H1 (cell line): ENCODE results near the gene TMA7. TPM values are rescaled to one million over a fixed set of nuclear protein-coding genes. Genes with fewer than 3 reads are reported as not detected.
A peak's percentile ranks its signal among the peaks of the same experiment; 100 is the strongest.

ENCODE experiments used
- CTCF ChIA-PET: fragments of 300-600 bp; sonication (Branson Sonifier 250); formaldehyde crosslinking; loops from one replicate; lab custom pipeline; 2021; ENCODE audit not compliant: partially characterized antibody; lab: Charles Lee
- POLR2A ChIA-PET: fragments of 300-600 bp; sonication (Branson Sonifier 250); formaldehyde crosslinking; loops from one replicate; lab custom pipeline; 2021; ENCODE audit warnings: inconsistent platforms; ENCODE audit not compliant: partially characterized antibody; lab: Charles Lee
- DNase-seq, 2 experiments: peaks; one replicate each; pipeline versions ENCODE4 v3.0.0 to v3.0.0-alpha.2; 2010 to 2022; ENCODE audit warnings: low spot score in 2 of 2, low read depth in 1 of 2, mixed read lengths in 1 of 2
- FAIRE-seq: peaks from 2 replicates; lab custom pipeline; 2011; peaks lifted over from hg19 to GRCh38; lab: Jason Lieb, UNC
- H2AFZ ChIP-seq: 2 replicates; pipeline ENCODE4 v1.8.1; 2012; ENCODE audit warnings: low read length, inconsistent platforms
- H2AK5ac ChIP-seq: 2 replicates; pipeline ENCODE4 v1.6.1; 2013; ENCODE audit warnings: low read depth, low read length
- H2BK120ac ChIP-seq: replicated peaks from 2 replicates; pipeline ENCODE3; 2013; ENCODE audit warnings: low read depth, low read length, inconsistent platforms
- H2BK12ac ChIP-seq: 2 replicates; pipeline ENCODE4 v1.6.1; 2013; ENCODE audit warnings: low read depth, low read length
- H2BK15ac ChIP-seq: 2 replicates; pipeline ENCODE4 v1.6.1; 2013; ENCODE audit warnings: low read length
- H2BK20ac ChIP-seq: 2 replicates; pipeline ENCODE4 v1.6.1; 2013; ENCODE audit warnings: low read length
- H2BK5ac ChIP-seq: 2 replicates; pipeline ENCODE4 v1.6.1; 2013; ENCODE audit warnings: low read depth, low read length
- H3K14ac ChIP-seq: 2 replicates; pipeline ENCODE4 v1.6.1; 2013; ENCODE audit warnings: inconsistent platforms; ENCODE audit not compliant: insufficient read length
- H3K18ac ChIP-seq: 2 replicates; pipeline ENCODE4 v1.6.1; 2013; ENCODE audit warnings: low read length; ENCODE audit errors: extremely low read depth
- H3K23ac ChIP-seq: 2 replicates; pipeline ENCODE4 v1.6.1; 2013; ENCODE audit warnings: inconsistent platforms; ENCODE audit not compliant: insufficient read length
- H3K23me2 ChIP-seq: 2 replicates; pipeline ENCODE4 v1.6.1; 2013; ENCODE audit warnings: low read depth, low read length
- H3K27ac ChIP-seq: 2 replicates; pipeline ENCODE4 v1.6.1; 2011; ENCODE audit warnings: low read depth, low read length, inconsistent platforms
- H3K27me3 ChIP-seq, 4 experiments: replicated peaks in 1 of 4; 1 replicate in 1 of 4; 2 replicates in 3 of 4; pipeline versions ENCODE4 v1.6.1 to v1.8.1; 2011 to 2013; ENCODE audit warnings: low read length in 3 of 4, mild to moderate bottlenecking in 3 of 4, inconsistent platforms in 2 of 4, mixed read lengths in 2 of 4, moderate library complexity in 1 of 4; ENCODE audit not compliant: control insufficient read depth in 3 of 4, insufficient read depth in 3 of 4; ENCODE audit errors: extremely low read depth in 1 of 4
- H3K36me3 ChIP-seq, 4 experiments: 2 replicates each; pipeline versions ENCODE4 v1.6.1 to v1.8.1; 2011 to 2013; ENCODE audit warnings: mild to moderate bottlenecking in 4 of 4, low read length in 3 of 4, moderate library complexity in 2 of 4, control low read depth in 1 of 4, inconsistent platforms in 1 of 4; ENCODE audit not compliant: insufficient read depth in 4 of 4, control insufficient read depth in 2 of 4
- H3K4ac ChIP-seq: replicated peaks from 2 replicates; pipeline ENCODE3; 2013; ENCODE audit warnings: low read length, low read depth, mixed read lengths, inconsistent platforms; ENCODE audit not compliant: insufficient read length
- H3K4me1 ChIP-seq, 4 experiments: replicated peaks in 1 of 4; 1 replicate in 1 of 4; 2 replicates in 3 of 4; pipeline versions ENCODE4 v1.6.1 to v1.8.1; 2011 to 2013; ENCODE audit warnings: low read length in 3 of 4, inconsistent platforms in 2 of 4, mixed read lengths in 1 of 4; ENCODE audit not compliant: insufficient read depth in 4 of 4, control insufficient read depth in 3 of 4
- H3K4me2 ChIP-seq, 2 experiments: 2 replicates each; pipeline versions ENCODE4 v1.6.1 to v1.8.1; 2011 to 2013; ENCODE audit warnings: low read depth in 2 of 2, low read length in 2 of 2, control low read depth in 1 of 2, inconsistent platforms in 1 of 2, mild to moderate bottlenecking in 1 of 2; ENCODE audit not compliant: insufficient read depth in 1 of 2
- H3K4me3 ChIP-seq, 4 experiments: fragments of 200-600, 300-600 bp in 1 of 4; sonication (generic), shearing (Covaris generic), sonication (Bioruptor Twin) in 1 of 4; 2 replicates each; pipeline versions ENCODE4 v1.5.1 to v1.8.1; 2011 to 2016; ENCODE audit warnings: low read length in 4 of 4, low read depth in 3 of 4, control low read depth in 2 of 4, inconsistent platforms in 2 of 4, mild to moderate bottlenecking in 2 of 4, mixed read lengths in 1 of 4, moderate library complexity in 1 of 4; ENCODE audit not compliant: insufficient read depth in 2 of 4; ENCODE audit errors: extremely low read depth in 1 of 4
- H3K56ac ChIP-seq: replicated peaks from 2 replicates; pipeline ENCODE3; 2013; ENCODE audit warnings: low read depth, mild to moderate bottlenecking, mixed read lengths, low read length, inconsistent platforms; ENCODE audit not compliant: insufficient read length
- H3K79me1 ChIP-seq: 2 replicates; pipeline ENCODE4 v1.6.1; 2013; ENCODE audit warnings: low read depth, low read length, control low read depth
- H3K79me2 ChIP-seq, 2 experiments: 2 replicates each; pipeline versions ENCODE4 v1.6.1 to v1.8.1; 2012 to 2013; ENCODE audit warnings: low read length in 2 of 2, mild to moderate bottlenecking in 2 of 2, inconsistent platforms in 1 of 2; ENCODE audit not compliant: insufficient read depth in 2 of 2, control insufficient read depth in 1 of 2
- H3K9ac ChIP-seq, 4 experiments: replicated peaks in 1 of 4; 1 replicate in 1 of 4; 2 replicates in 3 of 4; pipeline versions ENCODE4 v1.6.1 to v1.8.1; 2011 to 2013; ENCODE audit warnings: low read depth in 3 of 4, low read length in 3 of 4, control low read depth in 2 of 4, mild to moderate bottlenecking in 2 of 4, moderate library complexity in 2 of 4, inconsistent platforms in 1 of 4; ENCODE audit errors: extremely low read depth in 1 of 4
- H3K9me3 ChIP-seq, 2 experiments: 2 replicates each; pipeline versions ENCODE4 v1.6.1 to v1.8.1; 2012 to 2013; ENCODE audit warnings: mild to moderate bottlenecking in 2 of 2, moderate library complexity in 2 of 2, control low read depth in 1 of 2, inconsistent platforms in 1 of 2, low read depth in 1 of 2, low read length in 1 of 2, mixed read lengths in 1 of 2; ENCODE audit not compliant: insufficient read depth in 2 of 2
- H4K20me1 ChIP-seq, 2 experiments: replicated peaks in 1 of 2; 2 replicates each; pipeline versions ENCODE3 to v1.8.1; 2011 to 2013; ENCODE audit warnings: inconsistent platforms in 2 of 2, low read length in 2 of 2, mild to moderate bottlenecking in 1 of 2; ENCODE audit not compliant: insufficient read depth in 2 of 2, control insufficient read depth in 1 of 2
- H4K5ac ChIP-seq: 2 replicates; pipeline ENCODE4 v1.6.1; 2013; ENCODE audit warnings: low read length, low read depth, mixed read lengths, inconsistent platforms; ENCODE audit not compliant: insufficient read length
- H4K8ac ChIP-seq: 2 replicates; pipeline ENCODE4 v1.8.0; 2013; ENCODE audit warnings: mild to moderate bottlenecking, moderate library complexity, low read length, inconsistent platforms; ENCODE audit not compliant: insufficient read depth; ENCODE audit errors: extremely low read depth
- H4K91ac ChIP-seq: replicated peaks from 2 replicates; pipeline ENCODE3; 2013; ENCODE audit warnings: low read length, mixed read lengths, inconsistent platforms; ENCODE audit not compliant: insufficient read length
- CTBP2 ChIP-seq: IDR thresholded peaks from 2 replicates; pipeline ENCODE4 v1.7.0; 2011; ENCODE audit warnings: borderline replicate concordance, mild to moderate bottlenecking, moderate library complexity, mixed read lengths, low read length; ENCODE audit not compliant: insufficient read depth, insufficient read length
- EGR1 ChIP-seq: IDR thresholded peaks from 2 replicates; pipeline ENCODE4 v1.6.1; 2011; ENCODE audit warnings: low read depth, low read length, borderline replicate concordance
- JUND ChIP-seq: IDR thresholded peaks from 2 replicates; pipeline ENCODE4 v1.6.1; 2011; ENCODE audit warnings: mild to moderate bottlenecking, improper control_type of control experiment, low read length
- KDM5A ChIP-seq: fragments of 200-600 bp; IDR thresholded peaks from 2 replicates; pipeline ENCODE4 v1.7.1; 2012; ENCODE audit warnings: mild to moderate bottlenecking, low read length, inconsistent platforms, mixed read lengths
- NANOG ChIP-seq: IDR thresholded peaks from 2 replicates; pipeline ENCODE4 v1.6.1; 2011; ENCODE audit warnings: low read length, low read depth, mild to moderate bottlenecking, inconsistent platforms; ENCODE audit not compliant: insufficient read depth, poor library complexity, severe bottlenecking
- RNF2 ChIP-seq: fragments of 200-900, 300-1000 bp; sonication (generic); IDR thresholded peaks from 2 replicates; pipeline ENCODE4 v1.7.1; 2016; ENCODE audit warnings: borderline replicate concordance, low read depth, mild to moderate bottlenecking, antibody characterized with exemption, low read length; ENCODE audit not compliant: poor library complexity, severe bottlenecking; ENCODE audit errors: missing control alignments
- SUZ12 ChIP-seq: fragments of 200-600 bp; sonication (generic); IDR thresholded peaks from 2 replicates; pipeline ENCODE4 v1.6.1; 2012; ENCODE audit warnings: mild to moderate bottlenecking, inconsistent platforms, low read length, moderate library complexity, mixed read lengths
- TBP ChIP-seq: IDR thresholded peaks from 2 replicates; pipeline ENCODE4 v1.6.1; 2011; ENCODE audit warnings: low read depth, low read length, improper control_type of control experiment
- YY1 ChIP-seq: IDR thresholded peaks from 2 replicates; pipeline ENCODE4 v1.6.1; 2011; ENCODE audit warnings: low read depth, mild to moderate bottlenecking, low read length
- ZNF274 ChIP-seq: IDR thresholded peaks from 2 replicates; pipeline ENCODE4 v1.7.0; 2012; ENCODE audit warnings: low read length, borderline replicate concordance; ENCODE audit errors: extremely low read depth
- WGBS, 2 experiments: shearing (Covaris generic) in 1 of 2; methylation state at CpG; one replicate each; pipeline versions ENCODE4 v1.1.6 to v1.1.7; 2013 to 2015; ENCODE audit warnings: low lambda C conversion rate in 2 of 2, mixed read lengths in 2 of 2, inconsistent platforms in 1 of 2, low coverage in 1 of 2, missing lambda C conversion rate in 1 of 2; ENCODE audit not compliant: insufficient replicate concordance in 2 of 2, insufficient coverage in 1 of 2, insufficient read length in 1 of 2; ENCODE audit errors: extremely low coverage in 1 of 2, missing lambda C conversion rate in 1 of 2; 5-methylcytosine and 5-hydroxymethylcytosine counted together
- polyA plus RNA-seq, 7 experiments: library from polyadenylated mRNA; depleted of rRNA in 3 of 7; stranded (reverse) in 5 of 7; unstranded in 2 of 7; fragments of >200 nt in 5 of 7; fragments of 200-250 nt in 2 of 7; gene quantifications; 1 replicate in 5 of 7; 2 replicates in 1 of 7; 4 replicates in 1 of 7; pipeline versions ENCODE4 v1.2.1 to v1.2.3, GENCODE V29; 2011 to 2013; ENCODE audit warnings: missing spikeins in 2 of 7, mixed read lengths in 2 of 7
- total RNA-seq: library from RNA; stranded (reverse); fragmentation: NEBNext Ultra II Directional; extraction: Animal tissue kit (Norgen Biotek cat#: 25700); gene quantifications from 2 replicates; pipeline ENCODE4 v1.2.1, GENCODE V29; 2021

The TMA7 gene
- total and polyA plus RNA-seq, 2 of the 8 experiments (the other 6 are each of a cell fraction or from before 2014, with no cell fraction given), result 138 to 305 TPM

DNA sequence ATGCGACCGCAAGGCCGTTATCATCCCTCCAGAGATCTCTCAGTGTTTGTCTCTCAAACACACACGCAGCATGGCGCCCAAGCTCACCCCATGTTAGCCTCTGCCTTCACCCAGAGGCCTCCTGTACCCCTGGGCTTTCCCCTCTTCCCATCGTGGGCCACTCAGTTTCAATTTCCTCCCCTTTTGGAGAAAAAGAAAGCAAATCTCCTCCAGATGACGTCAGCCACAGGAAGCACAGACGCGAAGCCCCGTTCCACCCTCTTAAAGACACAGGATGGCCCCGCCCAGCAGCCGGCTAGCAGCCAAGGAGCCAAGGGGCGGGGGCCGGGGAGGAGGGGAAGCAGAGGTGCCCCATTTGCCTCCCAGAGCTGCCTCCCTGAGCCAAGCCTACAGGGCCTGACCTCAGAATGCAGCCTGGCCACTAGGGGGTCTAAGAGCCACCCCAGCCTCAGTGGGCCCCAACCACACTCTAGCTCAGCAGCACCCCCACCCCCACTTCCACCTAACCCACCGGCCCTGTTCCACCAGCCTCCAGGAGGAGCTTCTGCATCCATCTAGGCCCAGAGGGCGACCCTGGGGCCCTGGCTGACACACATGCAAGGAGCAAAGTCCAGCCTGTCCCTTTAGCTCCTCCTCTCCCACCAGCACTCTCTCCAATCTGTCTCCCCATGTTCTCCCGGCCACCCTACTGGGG is 33.0 kb downstream of the TMA7 start:
- Histone ChIP-seq H4K8ac (peak overlapping the region; percentile 91), H4K20me1 (peaks cover 0 to 4% of the 10 kb centered on the region in 2 experiments), H3K4me1 (peaks cover 0 to 28% (median 19%) of the 10 kb centered on the region in 4 experiments; a peak in 6 of 7 replicates), H3K56ac (peak overlapping the region; percentile 84), H3K27ac (peak overlapping the region; percentile 97), H2AK5ac (peak overlapping the region; percentile 98), H3K14ac (no peak overlapping the region), H3K4me3 (peak overlapping the region; percentile 54 to 79 (median 69)), H2BK12ac (peak overlapping the region; percentile 100), H4K5ac (peak overlapping the region; percentile 85), H3K9me3 (no peaks in the 10 kb centered on the region), H3K36me3 (peaks cover 0 to 20% (median 6%) of the 10 kb centered on the region in 4 experiments; a peak in 4 of 8 replicates), H4K91ac (peak overlapping the region; percentile 99), H2BK20ac (peak overlapping the region; percentile 99; the same call in 1 of the 2 replicates), H3K4ac (peak overlapping the region; percentile 99), H2BK5ac (peak overlapping the region; percentile 100), H3K18ac (peak overlapping the region; percentile 96), H3K79me2 (peaks cover 0 to 20% of the 10 kb centered on the region in 2 experiments; a peak in 2 of 4 replicates), H2BK15ac (0 out of 2 replicates have a peak overlapping the region, but pooled peaks have one; percentile 61), H3K79me1 (peaks cover 10% of the 10 kb centered on the region), H2AFZ (peak overlapping the region; percentile 28; the same call in 1 of the 2 replicates), H3K9ac (peak overlapping the region in 3 of 4 experiments; percentile 81 to 87 (median 82); a peak in 6 of 7 replicates), H3K23me2 (peaks cover 6% of the 10 kb centered on the region), H3K27me3 (no peaks in the 10 kb centered on the region), H3K23ac (no peak overlapping the region), H3K4me2 (peak overlapping the region; percentile 91 to 97), H2BK120ac (peak overlapping the region; percentile 96)
- ChIA-PET CTCF (interaction anchor here (0.7 to 21.5 kb wide), 28 partner anchors 9 to 233 kb away, joined by 3 to 251 read pairs (median 4); partner anchors contain the start of genes ATRIP and SHISA5), POLR2A (interaction anchor here (0.8 to 7.6 kb wide), 21 partner anchors 10 to 233 kb away, joined by 3 to 83 read pairs (median 8); partner anchors contain the start of genes ATRIP, CCDC51, PFKFB4 and PLXNB1)
- WGBS, 2 experiments, result 9% methylated on average over 16 of the region's 17 CpGs; no CpG with 5 or more reads in 1 of the 2 experiments
- peak; percentile 87 for FAIRE-seq
- DNase-seq, result peak; percentile 89 to 94
- TF ChIP-seq SUZ12, result no peak
- peak; percentile 77 for TF ChIP-seq CTBP2
- peak; percentile 8 for TF ChIP-seq YY1
- TF ChIP-seq ZNF274, result no peak
- no peak for TF ChIP-seq KDM5A
- peak; percentile 83 for TF ChIP-seq JUND
- TF ChIP-seq NANOG, result no peak
- no peak for TF ChIP-seq RNF2
- 0 out of 2 replicates have a peak, but pooled peaks have one; percentile 5 for TF ChIP-seq EGR1
- TF ChIP-seq TBP, result peak; percentile 46; the same call in 1 of the 2 replicates
